ENCODE measurements around the gene CHCHD6. TPM values are rescaled to one million over a fixed set of nuclear protein-coding genes. Genes with fewer than 3 reads are reported as not detected.

The CHCHD6 gene
- total RNA-seq, 2 experiments from 2014 or later, result 8.7 to 9.3 TPM

GRCh38 chr3:126995254-126995780 is 291.3 kb downstream of the CHCHD6 start:
- no peaks in the 10 kb centered on the region for H3K4me1 Mint-ChIP-seq (ENCODE audit: low read depth)
- no peaks in the 10 kb centered on the region for H3K9me3 ChIP-seq (ENCODE audit: control insufficient read depth in 1 of 2, insufficient read depth in 1 of 2, low read length in 2 of 2)
- peaks cover 5% of the 10 kb centered on the region for H3K36me3 ChIP-seq (ENCODE audit: insufficient read depth, low read length)
- POLR2A ChIA-PET, result no interaction called here
- H3K27me3 ChIP-seq (ENCODE audit: control insufficient read depth in 1 of 2, insufficient read depth in 2 of 2, low read length in 2 of 2), result no peaks in the 10 kb centered on the region
- no peak overlapping the region for H3K27ac Mint-ChIP-seq
- intact Hi-C loops (cut with DNase I, micrococcal nuclease), result no loop called here
- ATAC-seq (ENCODE audit: poor library complexity), result no peak
- DNase-seq, result no peak
- CTCF ChIA-PET, result no interaction called here
- H3K27me3 Mint-ChIP-seq, result no peaks in the 10 kb centered on the region
- no peaks in the 10 kb centered on the region for H3K4me1 ChIP-seq (ENCODE audit: insufficient read depth, low read length)
- H3K4me3 Mint-ChIP-seq, result no peak overlapping the region
- H3K36me3 Mint-ChIP-seq (ENCODE audit: low read depth), result peaks cover 7% of the 10 kb centered on the region
- no peak overlapping the region for H3K4me3 ChIP-seq (ENCODE audit: low read length)
- no peak for TF ChIP-seq CTCF (IDR thresholded peaks at IDR 0.05)
- no peaks in the 10 kb centered on the region for H3K9me3 Mint-ChIP-seq
- no peak overlapping the region for H3K27ac ChIP-seq (ENCODE audit: low read depth in 1 of 2, low read length in 2 of 2)

GRCh38 chr3:126995926-126996512 is 292.0 kb downstream of the CHCHD6 start:
- no peaks in the 10 kb centered on the region for H3K27me3 Mint-ChIP-seq
- CTCF ChIA-PET, result interaction anchor here (0.5 kb wide), 1 partner anchor 282 kb away, joined by 4 read pairs; no protein-coding TSS in a partner anchor
- intact Hi-C loops (cut with DNase I, micrococcal nuclease), result no loop called here

GRCh38 chr3:126996905-126997304 is 292.9 kb downstream of the CHCHD6 start:
- Histone ChIP-seq H3K4me1 (ENCODE audit: insufficient read depth, low read length) (no peaks in the 10 kb centered on the region), H3K27me3 (ENCODE audit: control insufficient read depth in 1 of 2, insufficient read depth in 2 of 2, low read length in 2 of 2) (no peaks in the 10 kb centered on the region), H3K27ac (ENCODE audit: low read depth in 1 of 2, low read length in 2 of 2) (no peak overlapping the region), H3K36me3 (ENCODE audit: insufficient read depth, low read length) (no peaks in the 10 kb centered on the region), H3K9me3 (ENCODE audit: control insufficient read depth in 1 of 2, insufficient read depth in 1 of 2, low read length in 2 of 2) (no peaks in the 10 kb centered on the region), H3K4me3 (ENCODE audit: low read length) (no peak overlapping the region)
- no peaks in the 10 kb centered on the region for H3K9me3 Mint-ChIP-seq
- ATAC-seq (ENCODE audit: poor library complexity) (no peak), DNase-seq (no peak)
- ChIA-PET POLR2A (no interaction called here), CTCF (no interaction called here)
- H3K4me3 Mint-ChIP-seq, result no peak overlapping the region
- H3K27me3 Mint-ChIP-seq, result no peaks in the 10 kb centered on the region
- no peaks in the 10 kb centered on the region for H3K4me1 Mint-ChIP-seq (ENCODE audit: low read depth)
- no peak overlapping the region for H3K27ac Mint-ChIP-seq
- no peak for TF ChIP-seq CTCF (IDR thresholded peaks at IDR 0.05)
- H3K36me3 Mint-ChIP-seq (ENCODE audit: low read depth), result no peaks in the 10 kb centered on the region
- intact Hi-C loops (cut with DNase I, micrococcal nuclease), result no loop called here

More at GRCh38 chr3:126995926-126996512, 292.0 kb downstream of the CHCHD6 start:
- no peaks in the 10 kb centered on the region for H3K36me3 ChIP-seq (ENCODE audit: insufficient read depth, low read length)
- Mint-ChIP-seq H3K9me3 (no peaks in the 10 kb centered on the region), H3K36me3 (ENCODE audit: low read depth) (peaks cover 2% of the 10 kb centered on the region), H3K27ac (no peak overlapping the region), H3K4me3 (no peak overlapping the region), H3K4me1 (ENCODE audit: low read depth) (no peaks in the 10 kb centered on the region)
- no peaks in the 10 kb centered on the region for H3K27me3 ChIP-seq (ENCODE audit: control insufficient read depth in 1 of 2, insufficient read depth in 2 of 2, low read length in 2 of 2)
- H3K9me3 ChIP-seq (ENCODE audit: control insufficient read depth in 1 of 2, insufficient read depth in 1 of 2, low read length in 2 of 2), result no peaks in the 10 kb centered on the region
- H3K27ac ChIP-seq (ENCODE audit: low read depth in 1 of 2, low read length in 2 of 2), result no peak overlapping the region
- no peak for TF ChIP-seq CTCF (IDR thresholded peaks at IDR 0.05)
- POLR2A ChIA-PET, result no interaction called here
- H3K4me3 ChIP-seq (ENCODE audit: low read length), result no peak overlapping the region
- DNase-seq, result no peak
- no peak for ATAC-seq (ENCODE audit: poor library complexity)
- H3K4me1 ChIP-seq (ENCODE audit: insufficient read depth, low read length), result no peaks in the 10 kb centered on the region
